ENCODE data around the gene AUNIP. TPM values are rescaled to one million over a fixed set of nuclear protein-coding genes. Genes with fewer than 3 reads are reported as not detected.

The AUNIP gene
- total RNA-seq, 1 experiment from 2014 or later = 16.1 TPM

- Mint-ChIP-seq H3K4me3 (no peak overlapping the region), H3K27me3 (ENCODE audit: low read depth) (no peaks in the 10 kb centered on the region; the same call in 1 of the 2 replicates), H3K36me3 (no peaks in the 10 kb centered on the region), H3K27ac (no peak overlapping the region), H3K9me3 (no peaks in the 10 kb centered on the region), H3K4me1 (peaks cover 34% of the 10 kb centered on the region)
- ATAC-seq = no peak
- POLR2A ChIA-PET = no interaction called here
- CTCF ChIA-PET = interaction anchor here (0.6 to 1.6 kb wide), 5 partner anchors 11 to 167 kb away, joined by 3 to 5 read pairs (median 3); no protein-coding TSS in a partner anchor
- no peak for DNase-seq (ENCODE audit: low spot score)
- TF ChIP-seq TEAD4 (CRISPR knock-in tag; IDR thresholded peaks at IDR 0.05) (no peak), NFYB (CRISPR knock-in tag; conservative IDR thresholded peaks at IDR 0.05; ENCODE audit: low read depth) (no peak), IRF2 (CRISPR knock-in tag; IDR thresholded peaks at IDR 0.05; ENCODE audit: borderline replicate concordance, low read depth) (no peak), CREB1 (CRISPR knock-in tag; IDR thresholded peaks at IDR 0.05) (no peak), ZNF317 (CRISPR knock-in tag; IDR thresholded peaks at IDR 0.05; ENCODE audit: borderline replicate concordance, low read depth) (no peak), GABPB1 (CRISPR knock-in tag; IDR thresholded peaks at IDR 0.05) (no peak), ZBTB43 (CRISPR knock-in tag; IDR thresholded peaks at IDR 0.05) (no peak), SOX15 (CRISPR knock-in tag; IDR thresholded peaks at IDR 0.05) (no peak), ZNF219 (CRISPR knock-in tag; IDR thresholded peaks at IDR 0.05; ENCODE audit: borderline replicate concordance) (no peak)
- TF ChIP-seq, protein P1, sequence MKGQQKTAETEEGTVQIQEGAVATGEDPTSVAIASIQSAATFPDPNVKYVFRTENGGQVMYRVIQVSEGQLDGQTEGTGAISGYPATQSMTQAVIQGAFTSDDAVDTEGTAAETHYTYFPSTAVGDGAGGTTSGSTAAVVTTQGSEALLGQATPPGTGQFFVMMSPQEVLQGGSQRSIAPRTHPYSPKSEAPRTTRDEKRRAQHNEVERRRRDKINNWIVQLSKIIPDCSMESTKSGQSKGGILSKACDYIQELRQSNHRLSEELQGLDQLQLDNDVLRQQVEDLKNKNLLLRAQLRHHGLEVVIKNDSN (CRISPR knock-in tag; IDR thresholded peaks at IDR 0.05) = no peak
- TF ChIP-seq, protein P2, sequence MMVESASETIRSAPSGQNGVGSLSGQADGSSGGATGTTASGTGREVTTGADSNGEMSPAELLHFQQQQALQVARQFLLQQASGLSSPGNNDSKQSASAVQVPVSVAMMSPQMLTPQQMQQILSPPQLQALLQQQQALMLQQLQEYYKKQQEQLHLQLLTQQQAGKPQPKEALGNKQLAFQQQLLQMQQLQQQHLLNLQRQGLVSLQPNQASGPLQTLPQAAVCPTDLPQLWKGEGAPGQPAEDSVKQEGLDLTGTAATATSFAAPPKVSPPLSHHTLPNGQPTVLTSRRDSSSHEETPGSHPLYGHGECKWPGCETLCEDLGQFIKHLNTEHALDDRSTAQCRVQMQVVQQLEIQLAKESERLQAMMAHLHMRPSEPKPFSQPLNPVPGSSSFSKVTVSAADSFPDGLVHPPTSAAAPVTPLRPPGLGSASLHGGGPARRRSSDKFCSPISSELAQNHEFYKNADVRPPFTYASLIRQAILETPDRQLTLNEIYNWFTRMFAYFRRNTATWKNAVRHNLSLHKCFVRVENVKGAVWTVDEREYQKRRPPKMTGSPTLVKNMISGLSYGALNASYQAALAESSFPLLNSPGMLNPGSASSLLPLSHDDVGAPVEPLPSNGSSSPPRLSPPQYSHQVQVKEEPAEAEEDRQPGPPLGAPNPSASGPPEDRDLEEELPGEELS (CRISPR knock-in tag; IDR thresholded peaks at IDR 0.05) = no peak
Observed at GRCh38 chr1:25785333-25786067, 73.8 kb downstream of the AUNIP start.

GRCh38 chr1:25784575-25785051 is 74.6 kb downstream of the AUNIP start:
- TF ChIP-seq ATF1 (CRISPR knock-in tag; IDR thresholded peaks at IDR 0.05) (no peak), ZNF396 (CRISPR knock-in tag; IDR thresholded peaks at IDR 0.05; ENCODE audit: borderline replicate concordance) (no peak), GABPB1 (CRISPR knock-in tag; IDR thresholded peaks at IDR 0.05) (no peak), MLX (CRISPR knock-in tag; IDR thresholded peaks at IDR 0.05) (no peak), GRHL2 (CRISPR knock-in tag; IDR thresholded peaks at IDR 0.05; ENCODE audit: insufficient replicate concordance, severe bottlenecking) (no peak), ZBTB43 (CRISPR knock-in tag; IDR thresholded peaks at IDR 0.05) (no peak), ZNF121 (CRISPR knock-in tag; IDR thresholded peaks at IDR 0.05) (no peak), ZNF423 (CRISPR knock-in tag; IDR thresholded peaks at IDR 0.05) (no peak)
- TF ChIP-seq, protein P3, sequence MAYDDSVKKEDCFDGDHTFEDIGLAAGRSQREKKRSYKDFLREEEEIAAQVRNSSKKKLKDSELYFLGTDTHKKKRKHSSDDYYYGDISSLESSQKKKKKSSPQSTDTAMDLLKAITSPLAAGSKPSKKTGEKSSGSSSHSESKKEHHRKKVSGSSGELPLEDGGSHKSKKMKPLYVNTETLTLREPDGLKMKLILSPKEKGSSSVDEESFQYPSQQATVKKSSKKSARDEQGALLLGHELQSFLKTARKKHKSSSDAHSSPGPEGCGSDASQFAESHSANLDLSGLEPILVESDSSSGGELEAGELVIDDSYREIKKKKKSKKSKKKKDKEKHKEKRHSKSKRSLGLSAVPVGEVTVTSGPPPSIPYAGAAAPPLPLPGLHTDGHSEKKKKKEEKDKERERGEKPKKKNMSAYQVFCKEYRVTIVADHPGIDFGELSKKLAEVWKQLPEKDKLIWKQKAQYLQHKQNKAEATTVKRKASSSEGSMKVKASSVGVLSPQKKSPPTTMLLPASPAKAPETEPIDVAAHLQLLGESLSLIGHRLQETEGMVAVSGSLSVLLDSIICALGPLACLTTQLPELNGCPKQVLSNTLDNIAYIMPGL (CRISPR knock-in tag; IDR thresholded peaks at IDR 0.05) = no peak
- TF ChIP-seq, protein P4, sequence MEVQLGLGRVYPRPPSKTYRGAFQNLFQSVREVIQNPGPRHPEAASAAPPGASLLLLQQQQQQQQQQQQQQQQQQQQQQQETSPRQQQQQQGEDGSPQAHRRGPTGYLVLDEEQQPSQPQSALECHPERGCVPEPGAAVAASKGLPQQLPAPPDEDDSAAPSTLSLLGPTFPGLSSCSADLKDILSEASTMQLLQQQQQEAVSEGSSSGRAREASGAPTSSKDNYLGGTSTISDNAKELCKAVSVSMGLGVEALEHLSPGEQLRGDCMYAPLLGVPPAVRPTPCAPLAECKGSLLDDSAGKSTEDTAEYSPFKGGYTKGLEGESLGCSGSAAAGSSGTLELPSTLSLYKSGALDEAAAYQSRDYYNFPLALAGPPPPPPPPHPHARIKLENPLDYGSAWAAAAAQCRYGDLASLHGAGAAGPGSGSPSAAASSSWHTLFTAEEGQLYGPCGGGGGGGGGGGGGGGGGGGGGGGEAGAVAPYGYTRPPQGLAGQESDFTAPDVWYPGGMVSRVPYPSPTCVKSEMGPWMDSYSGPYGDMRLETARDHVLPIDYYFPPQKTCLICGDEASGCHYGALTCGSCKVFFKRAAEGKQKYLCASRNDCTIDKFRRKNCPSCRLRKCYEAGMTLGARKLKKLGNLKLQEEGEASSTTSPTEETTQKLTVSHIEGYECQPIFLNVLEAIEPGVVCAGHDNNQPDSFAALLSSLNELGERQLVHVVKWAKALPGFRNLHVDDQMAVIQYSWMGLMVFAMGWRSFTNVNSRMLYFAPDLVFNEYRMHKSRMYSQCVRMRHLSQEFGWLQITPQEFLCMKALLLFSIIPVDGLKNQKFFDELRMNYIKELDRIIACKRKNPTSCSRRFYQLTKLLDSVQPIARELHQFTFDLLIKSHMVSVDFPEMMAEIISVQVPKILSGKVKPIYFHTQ (CRISPR knock-in tag; IDR thresholded peaks at IDR 0.05) = no peak
- TF ChIP-seq, protein P5, sequence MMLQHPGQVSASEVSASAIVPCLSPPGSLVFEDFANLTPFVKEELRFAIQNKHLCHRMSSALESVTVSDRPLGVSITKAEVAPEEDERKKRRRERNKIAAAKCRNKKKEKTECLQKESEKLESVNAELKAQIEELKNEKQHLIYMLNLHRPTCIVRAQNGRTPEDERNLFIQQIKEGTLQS (CRISPR knock-in tag; conservative IDR thresholded peaks at IDR 0.05) = no peak
- Mint-ChIP-seq H3K4me1 (peaks cover 43% of the 10 kb centered on the region), H3K36me3 (no peaks in the 10 kb centered on the region), H3K27me3 (ENCODE audit: low read depth) (no peaks in the 10 kb centered on the region; the same call in 1 of the 2 replicates), H3K9me3 (no peaks in the 10 kb centered on the region), H3K4me3 (no peak overlapping the region), H3K27ac (no peak overlapping the region)
- no peak for ATAC-seq
- ChIA-PET CTCF (interaction anchor here (1.1 to 1.6 kb wide), 3 partner anchors 25 to 166 kb away, joined by 3 to 5 read pairs (median 5); no protein-coding TSS in a partner anchor), POLR2A (no interaction called here)
- DNase-seq (ENCODE audit: low spot score) = no peak

Measured in WTC11 (cell line).